Chondrocyte (in vitro differentiated cells): ENCODE data around the gene CPT1A. TPM values are rescaled to one million over a fixed set of nuclear protein-coding genes. Genes with fewer than 3 reads are reported as not detected.

Source experiments
- DNase-seq: peaks from one replicate; pipeline ENCODE4 v3.0.0; 2021; ENCODE audit warnings: mixed read lengths, low spot score
- H3K27ac Mint-ChIP-seq: one replicate; pipeline ENCODE4 v1.8.0; 2021; ENCODE audit warnings: mild to moderate bottlenecking, moderate library complexity, mixed read lengths; ENCODE audit not compliant: unreplicated experiment
- H3K27me3 Mint-ChIP-seq: 2 replicates; pipeline ENCODE4 v1.8.0; 2021; ENCODE audit warnings: low read depth, mixed read lengths
- H3K36me3 Mint-ChIP-seq: 2 replicates; pipeline ENCODE4 v1.8.0; 2021; ENCODE audit warnings: low read depth, mixed read lengths
- H3K4me1 Mint-ChIP-seq: 2 replicates; pipeline ENCODE4 v1.8.0; 2021; ENCODE audit warnings: low read depth, mild to moderate bottlenecking, mixed read lengths
- H3K4me3 Mint-ChIP-seq: one replicate; pipeline ENCODE4 v1.8.0; 2021; ENCODE audit warnings: mild to moderate bottlenecking, moderate library complexity, mixed read lengths; ENCODE audit not compliant: unreplicated experiment
- H3K9me3 Mint-ChIP-seq: 2 replicates; pipeline ENCODE4 v1.8.0; 2021; ENCODE audit warnings: low read depth, mixed read lengths
- CTCF ChIP-seq: fragments of 200-600 bp; sonication (generic); IDR thresholded peaks from 2 replicates; pipeline ENCODE4 v1.5.0; 2021; ENCODE audit warnings: antibody characterized with exemption, mild to moderate bottlenecking, moderate library complexity
- total RNA-seq: library from RNA; stranded (reverse); gene quantifications from 3 replicates; pipeline ENCODE4 v1.2.1, GENCODE V29; 2021

CPT1A gene
- total RNA-seq, 1 donor from 2014 or later: 58.8 TPM

- no peaks in the 10 kb centered on the region for H3K36me3 Mint-ChIP-seq
- H3K4me3 Mint-ChIP-seq: peak overlapping the region; percentile 53
- H3K27ac Mint-ChIP-seq: peak overlapping the region; percentile 58
- H3K4me1 Mint-ChIP-seq: peaks cover 50% of the 10 kb centered on the region
- no peaks in the 10 kb centered on the region for H3K9me3 Mint-ChIP-seq
- H3K27me3 Mint-ChIP-seq: no peaks in the 10 kb centered on the region
- no peak for TF ChIP-seq CTCF
- no peak for DNase-seq
These were observed 3.8 kb downstream of the CPT1A start for GRCh38 chr11:68837583-68838571.

- Mint-ChIP-seq H3K4me3 (no peak overlapping the region), H3K36me3 (peaks cover 2% of the 10 kb centered on the region), H3K27me3 (no peaks in the 10 kb centered on the region), H3K9me3 (no peaks in the 10 kb centered on the region), H3K4me1 (peaks cover 48% of the 10 kb centered on the region), H3K27ac (no peak overlapping the region)
- no peak for TF ChIP-seq CTCF
- DNase-seq: no peak
These were observed 6.0 kb downstream of the CPT1A start for GRCh38 chr11:68835749-68836148.

- peaks cover 6% of the 10 kb centered on the region for H3K36me3 Mint-ChIP-seq
- no peak for DNase-seq
- no peak overlapping the region for H3K4me3 Mint-ChIP-seq
- no peak overlapping the region for H3K27ac Mint-ChIP-seq
- no peaks in the 10 kb centered on the region for H3K27me3 Mint-ChIP-seq
- peaks cover 46% of the 10 kb centered on the region for H3K4me1 Mint-ChIP-seq
- no peaks in the 10 kb centered on the region for H3K9me3 Mint-ChIP-seq
- TF ChIP-seq CTCF: no peak
These were observed 6.4 kb downstream of the CPT1A start for GRCh38 chr11:68835328-68835727.

- no peak overlapping the region for H3K4me3 Mint-ChIP-seq
- H3K27me3 Mint-ChIP-seq: no peaks in the 10 kb centered on the region
- no peaks in the 10 kb centered on the region for H3K9me3 Mint-ChIP-seq
- no peak overlapping the region for H3K27ac Mint-ChIP-seq
- peaks cover 9% of the 10 kb centered on the region for H3K36me3 Mint-ChIP-seq
- DNase-seq: no peak
- H3K4me1 Mint-ChIP-seq: peaks cover 24% of the 10 kb centered on the region
- no peak for TF ChIP-seq CTCF
These were observed 9.1 kb downstream of the CPT1A start for GRCh38 chr11:68832476-68833181.

- no peaks in the 10 kb centered on the region for H3K9me3 Mint-ChIP-seq
- peaks cover 9% of the 10 kb centered on the region for H3K36me3 Mint-ChIP-seq
- no peak overlapping the region for H3K27ac Mint-ChIP-seq
- no peak for DNase-seq
- peaks cover 20% of the 10 kb centered on the region for H3K4me1 Mint-ChIP-seq
- H3K4me3 Mint-ChIP-seq: no peak overlapping the region
- no peaks in the 10 kb centered on the region for H3K27me3 Mint-ChIP-seq
- TF ChIP-seq CTCF: no peak
These were observed 10.6 kb downstream of the CPT1A start for GRCh38 chr11:68831124-68831523.
